Subcutaneous abdominal adipose tissue (tissue), 5 donors: ENCODE results near the gene PLEKHA6.

ENCODE experiments used
- H3K27ac ChIP-seq: one replicate; pipeline ENCODE4 v1.7.0; 2013; ENCODE audit warnings: low read depth, mild to moderate bottlenecking, inconsistent platforms, low read length, moderate library complexity
- H3K27me3 ChIP-seq, 5 donors: one replicate each; pipeline ENCODE4 v1.7.0; 2013; ENCODE audit warnings: low read length in 5 of 5, inconsistent platforms in 1 of 5; ENCODE audit not compliant: control insufficient read depth in 5 of 5, insufficient read depth in 4 of 5
- H3K36me3 ChIP-seq, 5 donors: one replicate each; pipeline ENCODE4 v1.7.0; 2013; ENCODE audit warnings: low read length in 5 of 5; ENCODE audit not compliant: control insufficient read depth in 5 of 5, insufficient read depth in 5 of 5
- H3K4me1 ChIP-seq, 5 donors: one replicate each; pipeline ENCODE4 v1.7.0; 2013; ENCODE audit warnings: low read length in 5 of 5, mild to moderate bottlenecking in 3 of 5, moderate library complexity in 1 of 5; ENCODE audit not compliant: control insufficient read depth in 5 of 5, insufficient read depth in 5 of 5
- H3K4me3 ChIP-seq, 5 donors: one replicate each; pipeline ENCODE4 v1.7.0; 2013; ENCODE audit warnings: low read length in 5 of 5, low read depth in 1 of 5
- H3K9ac ChIP-seq, 5 donors: one replicate each; pipeline ENCODE4 v1.7.0; 2013; ENCODE audit warnings: low read length in 5 of 5, mild to moderate bottlenecking in 4 of 5, moderate library complexity in 3 of 5
- H3K9me3 ChIP-seq, 5 donors: one replicate each; pipeline ENCODE4 v1.7.0; 2013; ENCODE audit warnings: low read length in 5 of 5; ENCODE audit not compliant: control insufficient read depth in 5 of 5
- donor health status: healthy.
- donor health status: healthy.
- donor health status: healthy.
- donor health status: healthy.
- donor health status: healthy.

PLEKHA6 gene

GRCh38 chr1:204382714-204383083 lies 23.0 kb upstream of the PLEKHA6 start:
- Histone ChIP-seq H3K27ac (no peak overlapping the region), H3K36me3 (no peaks in the 10 kb centered on the region), H3K27me3 (peaks cover 0 to 13% (median 0%) of the 10 kb centered on the region in 5 donors), H3K9ac (no peak overlapping the region), H3K4me3 (peak overlapping the region in 3 of 5 donors; percentile 29 to 43 (median 31)), H3K4me1 (peaks cover 2 to 20% (median 16%) of the 10 kb centered on the region in 5 donors), H3K9me3 (no peaks in the 10 kb centered on the region)

DNA sequence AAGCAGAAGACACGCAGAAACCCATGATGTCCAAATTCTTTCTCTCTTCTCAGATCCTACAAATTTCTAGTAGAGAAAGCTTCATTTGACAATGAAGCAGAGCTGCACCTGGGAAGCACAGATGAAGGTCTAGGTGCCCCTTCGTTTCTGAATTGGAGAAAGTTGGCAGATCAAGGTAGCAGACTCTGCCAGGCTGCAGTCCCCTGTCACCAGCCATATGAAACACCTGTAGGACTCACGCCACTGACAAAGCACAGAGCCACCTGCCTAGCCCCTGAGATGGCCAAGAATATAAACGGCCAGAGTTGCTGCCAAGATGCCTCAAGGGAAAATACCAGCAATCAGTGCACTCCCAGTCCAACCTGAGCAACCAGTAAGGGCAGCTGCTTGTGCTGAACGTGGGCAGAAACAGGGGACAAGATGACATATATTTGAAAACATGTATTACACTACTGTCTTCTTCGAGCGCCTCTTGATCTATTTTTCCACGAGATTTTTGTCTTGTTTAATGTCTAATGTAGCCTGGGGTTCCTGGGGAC lies 20.6 kb upstream of the PLEKHA6 start:
- Histone ChIP-seq H3K36me3 (no peaks in the 10 kb centered on the region), H3K27ac (no peak overlapping the region), H3K4me1 (peaks cover 2 to 30% (median 22%) of the 10 kb centered on the region in 5 donors), H3K9me3 (no peaks in the 10 kb centered on the region), H3K4me3 (no peak overlapping the region), H3K27me3 (peaks cover 0 to 27% (median 5%) of the 10 kb centered on the region in 5 donors), H3K9ac (no peak overlapping the region)

- Histone ChIP-seq H3K27ac (no peak overlapping the region), H3K27me3 (peaks cover 6 to 34% (median 11%) of the 10 kb centered on the region in 5 donors)
These were observed 18.3 kb upstream of the PLEKHA6 start for GRCh38 chr1:204377800-204378668.

DNA sequence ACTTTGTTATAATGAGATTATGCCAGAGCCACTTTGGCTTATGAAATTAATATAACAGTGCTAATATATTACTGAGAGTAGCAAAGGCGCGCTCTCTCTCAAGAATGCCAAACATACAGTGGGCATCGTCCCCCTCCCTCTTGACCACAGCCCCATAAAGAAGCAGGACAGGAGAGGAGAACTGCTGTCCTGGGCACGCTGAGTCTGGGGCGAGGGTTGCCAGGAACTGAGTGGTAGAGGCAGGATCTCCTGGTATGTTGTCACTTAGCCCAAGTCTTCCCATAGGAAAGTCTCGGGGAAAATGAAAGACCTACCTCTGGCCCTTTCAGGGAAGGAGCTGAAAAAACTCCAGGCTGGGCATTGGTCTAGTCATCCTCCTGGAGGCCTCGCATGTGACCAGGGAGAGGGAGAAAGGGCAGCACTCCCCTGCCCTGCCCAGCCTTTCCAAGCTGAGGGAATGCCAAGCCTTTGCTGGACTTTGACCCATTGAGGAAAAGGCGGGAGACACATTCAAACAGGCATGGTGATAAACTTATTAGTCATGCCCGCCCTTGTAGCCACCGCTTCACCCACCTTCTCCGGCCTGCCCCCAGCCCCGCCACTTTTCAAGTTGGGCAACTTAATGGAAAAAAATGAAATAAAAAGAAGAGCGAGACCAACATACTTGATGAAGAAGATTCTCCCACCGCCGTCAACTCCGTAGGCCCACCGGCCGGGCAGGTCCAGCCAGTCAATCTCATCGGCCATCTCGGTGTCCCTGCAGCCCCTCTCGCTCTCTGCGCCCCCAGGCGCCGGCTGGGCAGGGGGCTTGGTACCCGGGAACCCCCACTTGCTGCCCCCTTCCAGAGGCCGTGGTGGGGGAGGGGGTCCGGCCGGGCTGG lies 17.4 kb upstream of the PLEKHA6 start:
- Histone ChIP-seq H3K27me3 (peaks cover 6 to 34% (median 11%) of the 10 kb centered on the region in 5 donors), H3K9ac (peak overlapping the region in 2 of 5 donors; percentile 62 to 66)

More at GRCh38 chr1:204377800-204378668, 18.3 kb upstream of the PLEKHA6 start:
- Histone ChIP-seq H3K4me3 (peak overlapping the region; percentile 31 to 70 (median 63)), H3K9ac (peak overlapping the region in 3 of 5 donors; percentile 62 to 66 (median 63)), H3K9me3 (no peaks in the 10 kb centered on the region), H3K36me3 (no peaks in the 10 kb centered on the region), H3K4me1 (peaks cover 2 to 22% (median 16%) of the 10 kb centered on the region in 5 donors)

GRCh38 chr1:204376465-204376864 lies 16.7 kb upstream of the PLEKHA6 start:
- Histone ChIP-seq H3K4me1 (peaks cover 2 to 22% (median 16%) of the 10 kb centered on the region in 5 donors), H3K36me3 (no peaks in the 10 kb centered on the region), H3K4me3 (no peak overlapping the region), H3K27ac (no peak overlapping the region), H3K27me3 (peaks cover 6 to 34% (median 11%) of the 10 kb centered on the region in 5 donors), H3K9me3 (no peaks in the 10 kb centered on the region), H3K9ac (no peak overlapping the region)

More for the DNA sequence above, 17.4 kb upstream of the PLEKHA6 start:
- peak overlapping the region in 4 of 5 donors; percentile 59 to 70 (median 66) for H3K4me3 ChIP-seq
- no peaks in the 10 kb centered on the region for H3K9me3 ChIP-seq
- peaks cover 2 to 22% (median 16%) of the 10 kb centered on the region in 5 donors for H3K4me1 ChIP-seq
- no peak overlapping the region for H3K27ac ChIP-seq
- no peaks in the 10 kb centered on the region for H3K36me3 ChIP-seq

DNA sequence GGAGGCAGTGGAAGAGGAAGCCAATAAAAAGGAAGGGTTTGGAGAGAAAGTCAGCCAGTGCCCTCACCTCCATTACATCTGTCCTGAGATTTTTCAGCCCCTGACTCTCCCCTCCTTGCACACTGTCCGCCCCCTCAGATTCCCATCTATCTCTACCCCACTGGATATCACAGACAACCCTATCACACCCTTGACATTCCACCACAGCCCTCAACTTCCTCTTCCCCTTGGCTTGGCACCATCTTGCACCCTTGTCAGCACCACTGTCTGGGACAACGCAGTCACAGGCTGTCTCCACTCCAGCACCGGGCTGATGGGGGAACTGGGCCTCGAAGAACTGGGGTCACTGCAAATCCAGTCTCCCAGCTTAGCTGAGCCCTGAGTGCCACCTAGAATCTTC lies 14.2 kb upstream of the PLEKHA6 start:
- Histone ChIP-seq H3K36me3 (no peaks in the 10 kb centered on the region), H3K9me3 (no peaks in the 10 kb centered on the region), H3K27me3 (peaks cover 6 to 31% (median 13%) of the 10 kb centered on the region in 5 donors), H3K9ac (no peak overlapping the region), H3K4me3 (no peak overlapping the region), H3K27ac (no peak overlapping the region), H3K4me1 (peaks cover 2 to 22% (median 18%) of the 10 kb centered on the region in 5 donors)

- Histone ChIP-seq H3K27me3 (peaks cover 6 to 15% (median 8%) of the 10 kb centered on the region in 5 donors), H3K9me3 (no peaks in the 10 kb centered on the region), H3K27ac (no peak overlapping the region), H3K36me3 (no peaks in the 10 kb centered on the region), H3K4me1 (peaks cover 0 to 8% (median 0%) of the 10 kb centered on the region in 5 donors), H3K9ac (no peak overlapping the region), H3K4me3 (no peak overlapping the region)
These were observed 10.4 kb upstream of the PLEKHA6 start for GRCh38 chr1:204370176-204370575.

- H3K27ac ChIP-seq = no peak overlapping the region
- no peaks in the 10 kb centered on the region for H3K36me3 ChIP-seq
- H3K27me3 ChIP-seq = peaks cover 1 to 13% (median 5%) of the 10 kb centered on the region in 5 donors
- H3K9me3 ChIP-seq = no peaks in the 10 kb centered on the region
- H3K9ac ChIP-seq = no peak overlapping the region
- H3K4me1 ChIP-seq = peaks cover 0 to 8% (median 0%) of the 10 kb centered on the region in 5 donors
- H3K4me3 ChIP-seq = no peak overlapping the region
These were observed 9.4 kb upstream of the PLEKHA6 start for GRCh38 chr1:204368996-204369726.

DNA sequence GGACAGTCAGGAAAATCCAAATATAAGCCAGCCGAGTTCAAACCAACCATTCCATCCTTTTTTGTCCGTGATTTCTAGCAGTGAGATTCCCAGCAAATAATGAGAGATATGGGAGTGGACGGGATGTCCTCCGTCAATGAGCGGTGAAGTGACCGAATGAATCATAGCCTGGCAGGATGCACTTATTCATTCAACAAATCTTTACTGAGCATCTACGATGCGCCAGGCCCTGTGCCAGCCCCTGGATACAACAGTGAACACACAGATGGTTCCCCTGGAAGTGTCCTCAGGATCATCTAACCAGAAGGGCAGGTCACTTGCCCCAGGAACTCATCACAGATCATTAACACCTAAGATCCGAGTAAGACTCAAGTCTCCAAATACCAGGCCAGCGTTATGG lies 8.2 kb upstream of the PLEKHA6 start:
- H3K36me3 ChIP-seq = no peaks in the 10 kb centered on the region
- H3K4me1 ChIP-seq = peaks cover 0 to 19% (median 9%) of the 10 kb centered on the region in 5 donors
- peaks cover 0 to 13% (median 5%) of the 10 kb centered on the region in 5 donors for H3K27me3 ChIP-seq
- H3K9me3 ChIP-seq = no peaks in the 10 kb centered on the region
- H3K9ac ChIP-seq = no peak overlapping the region
- H3K27ac ChIP-seq = no peak overlapping the region
- no peak overlapping the region for H3K4me3 ChIP-seq
